WTC11 (cell line): ENCODE results near the gene PDIA2.

Experiments
- AR ChIP-seq: fragments of 250-450 bp; sonication (Bioruptor Pico); IDR thresholded peaks from 2 replicates; pipeline ENCODE4 v1.9.0; 2021; ENCODE audit warnings: mild to moderate bottlenecking
- ELF4 ChIP-seq: sonication (generic); formaldehyde crosslinking; IDR thresholded peaks from 2 replicates; pipeline ENCODE4 v1.8.1; 2022; ENCODE audit warnings: low read depth, mild to moderate bottlenecking, moderate library complexity, missing genetic modification reagents
- MAX ChIP-seq: sonication (generic); formaldehyde crosslinking; IDR thresholded peaks from 2 replicates; pipeline ENCODE4 v1.8.0; 2022; ENCODE audit warnings: mild to moderate bottlenecking, missing genetic modification reagents
- NFYB ChIP-seq: sonication (generic); formaldehyde crosslinking; conservative IDR thresholded peaks from 2 replicates; pipeline ENCODE4 v1.8.0; 2022; ENCODE audit warnings: low read depth, missing genetic modification reagents
- NR2C2 ChIP-seq: sonication (generic); formaldehyde crosslinking; IDR thresholded peaks from 2 replicates; pipeline ENCODE4 v1.8.0; 2022; ENCODE audit warnings: mild to moderate bottlenecking, missing genetic modification reagents
- SP1 ChIP-seq: sonication (generic); formaldehyde crosslinking; conservative IDR thresholded peaks from 2 replicates; pipeline ENCODE4 v1.8.1; 2022; ENCODE audit warnings: missing genetic modification reagents
- STAT6 ChIP-seq: sonication (generic); formaldehyde crosslinking; conservative IDR thresholded peaks from 2 replicates; pipeline ENCODE4 v1.8.1; 2023; ENCODE audit warnings: mild to moderate bottlenecking, low read depth, missing genetic modification reagents, moderate library complexity
- TEAD1 ChIP-seq: sonication (generic); formaldehyde crosslinking; IDR thresholded peaks from 2 replicates; pipeline ENCODE4 v1.8.0; 2022; ENCODE audit warnings: mild to moderate bottlenecking, missing genetic modification reagents
- TEAD4 ChIP-seq: sonication (generic); formaldehyde crosslinking; IDR thresholded peaks from 2 replicates; pipeline ENCODE4 v1.8.0; 2022; ENCODE audit warnings: mild to moderate bottlenecking, missing genetic modification reagents
- TP53 ChIP-seq: sonication (generic); formaldehyde crosslinking; IDR thresholded peaks from 2 replicates; pipeline ENCODE4 v1.8.1; 2023; ENCODE audit warnings: mild to moderate bottlenecking, missing genetic modification reagents
- ZNF317 ChIP-seq: sonication (generic); formaldehyde crosslinking; IDR thresholded peaks from 2 replicates; pipeline ENCODE4 v1.8.1; 2023; ENCODE audit warnings: low read depth, mild to moderate bottlenecking, moderate library complexity, missing genetic modification reagents, borderline replicate concordance
- TF ChIP-seq, protein P1 (sequence below): fragments of 200-600 bp; IDR thresholded peaks from 2 replicates; pipeline ENCODE4 v1.8.0; 2022; ENCODE audit warnings: antibody characterized with exemption
- TF ChIP-seq, protein P2 (sequence below): sonication (generic); formaldehyde crosslinking; IDR thresholded peaks from 2 replicates; pipeline ENCODE4 v1.8.0; 2023; ENCODE audit warnings: mild to moderate bottlenecking, missing genetic modification reagents
- TF ChIP-seq, protein P3 (sequence below): sonication (generic); formaldehyde crosslinking; IDR thresholded peaks from 2 replicates; pipeline ENCODE4 v1.8.1; 2023; ENCODE audit warnings: mild to moderate bottlenecking, missing genetic modification reagents, moderate library complexity

- TF ChIP-seq, protein P1, sequence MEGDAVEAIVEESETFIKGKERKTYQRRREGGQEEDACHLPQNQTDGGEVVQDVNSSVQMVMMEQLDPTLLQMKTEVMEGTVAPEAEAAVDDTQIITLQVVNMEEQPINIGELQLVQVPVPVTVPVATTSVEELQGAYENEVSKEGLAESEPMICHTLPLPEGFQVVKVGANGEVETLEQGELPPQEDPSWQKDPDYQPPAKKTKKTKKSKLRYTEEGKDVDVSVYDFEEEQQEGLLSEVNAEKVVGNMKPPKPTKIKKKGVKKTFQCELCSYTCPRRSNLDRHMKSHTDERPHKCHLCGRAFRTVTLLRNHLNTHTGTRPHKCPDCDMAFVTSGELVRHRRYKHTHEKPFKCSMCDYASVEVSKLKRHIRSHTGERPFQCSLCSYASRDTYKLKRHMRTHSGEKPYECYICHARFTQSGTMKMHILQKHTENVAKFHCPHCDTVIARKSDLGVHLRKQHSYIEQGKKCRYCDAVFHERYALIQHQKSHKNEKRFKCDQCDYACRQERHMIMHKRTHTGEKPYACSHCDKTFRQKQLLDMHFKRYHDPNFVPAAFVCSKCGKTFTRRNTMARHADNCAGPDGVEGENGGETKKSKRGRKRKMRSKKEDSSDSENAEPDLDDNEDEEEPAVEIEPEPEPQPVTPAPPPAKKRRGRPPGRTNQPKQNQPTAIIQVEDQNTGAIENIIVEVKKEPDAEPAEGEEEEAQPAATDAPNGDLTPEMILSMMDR = no peak
- TF ChIP-seq TEAD1 (CRISPR knock-in tag) (no peak), TEAD4 (CRISPR knock-in tag) (no peak), AR (CRISPR knock-in tag) (no peak), TP53 (CRISPR knock-in tag) (no peak), ELF4 (CRISPR knock-in tag) (no peak), MAX (no peak), SP1 (no peak), STAT6 (CRISPR knock-in tag) (no peak), NR2C2 (CRISPR knock-in tag) (no peak), ZNF317 (CRISPR knock-in tag) (no peak), NFYB (CRISPR knock-in tag) (no peak)
- TF ChIP-seq, protein P2, sequence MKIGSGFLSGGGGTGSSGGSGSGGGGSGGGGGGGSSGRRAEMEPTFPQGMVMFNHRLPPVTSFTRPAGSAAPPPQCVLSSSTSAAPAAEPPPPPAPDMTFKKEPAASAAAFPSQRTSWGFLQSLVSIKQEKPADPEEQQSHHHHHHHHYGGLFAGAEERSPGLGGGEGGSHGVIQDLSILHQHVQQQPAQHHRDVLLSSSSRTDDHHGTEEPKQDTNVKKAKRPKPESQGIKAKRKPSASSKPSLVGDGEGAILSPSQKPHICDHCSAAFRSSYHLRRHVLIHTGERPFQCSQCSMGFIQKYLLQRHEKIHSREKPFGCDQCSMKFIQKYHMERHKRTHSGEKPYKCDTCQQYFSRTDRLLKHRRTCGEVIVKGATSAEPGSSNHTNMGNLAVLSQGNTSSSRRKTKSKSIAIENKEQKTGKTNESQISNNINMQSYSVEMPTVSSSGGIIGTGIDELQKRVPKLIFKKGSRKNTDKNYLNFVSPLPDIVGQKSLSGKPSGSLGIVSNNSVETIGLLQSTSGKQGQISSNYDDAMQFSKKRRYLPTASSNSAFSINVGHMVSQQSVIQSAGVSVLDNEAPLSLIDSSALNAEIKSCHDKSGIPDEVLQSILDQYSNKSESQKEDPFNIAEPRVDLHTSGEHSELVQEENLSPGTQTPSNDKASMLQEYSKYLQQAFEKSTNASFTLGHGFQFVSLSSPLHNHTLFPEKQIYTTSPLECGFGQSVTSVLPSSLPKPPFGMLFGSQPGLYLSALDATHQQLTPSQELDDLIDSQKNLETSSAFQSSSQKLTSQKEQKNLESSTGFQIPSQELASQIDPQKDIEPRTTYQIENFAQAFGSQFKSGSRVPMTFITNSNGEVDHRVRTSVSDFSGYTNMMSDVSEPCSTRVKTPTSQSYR = no peak
- TF ChIP-seq, protein P3, sequence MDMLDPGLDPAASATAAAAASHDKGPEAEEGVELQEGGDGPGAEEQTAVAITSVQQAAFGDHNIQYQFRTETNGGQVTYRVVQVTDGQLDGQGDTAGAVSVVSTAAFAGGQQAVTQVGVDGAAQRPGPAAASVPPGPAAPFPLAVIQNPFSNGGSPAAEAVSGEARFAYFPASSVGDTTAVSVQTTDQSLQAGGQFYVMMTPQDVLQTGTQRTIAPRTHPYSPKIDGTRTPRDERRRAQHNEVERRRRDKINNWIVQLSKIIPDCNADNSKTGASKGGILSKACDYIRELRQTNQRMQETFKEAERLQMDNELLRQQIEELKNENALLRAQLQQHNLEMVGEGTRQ (CRISPR knock-in tag) = no peak
Observed at GRCh38 chr16:259226-259625, 23.7 kb upstream of the PDIA2 start.
